Stimulated activated CD4-positive, alpha-beta T cell treated with anti-CD3 and anti-CD28 coated beads, TNF-alpha, amount 100 ng/mL, for 48 hours (primary cell): ENCODE data around the gene SMOC1.

ENCODE experiments used
- DNase-seq, 3 donors: peaks; one replicate each; pipeline ENCODE4 v3.0.0-alpha.2; 2020; ENCODE audit warnings: low read depth in 3 of 3

The SMOC1 gene

DNA sequence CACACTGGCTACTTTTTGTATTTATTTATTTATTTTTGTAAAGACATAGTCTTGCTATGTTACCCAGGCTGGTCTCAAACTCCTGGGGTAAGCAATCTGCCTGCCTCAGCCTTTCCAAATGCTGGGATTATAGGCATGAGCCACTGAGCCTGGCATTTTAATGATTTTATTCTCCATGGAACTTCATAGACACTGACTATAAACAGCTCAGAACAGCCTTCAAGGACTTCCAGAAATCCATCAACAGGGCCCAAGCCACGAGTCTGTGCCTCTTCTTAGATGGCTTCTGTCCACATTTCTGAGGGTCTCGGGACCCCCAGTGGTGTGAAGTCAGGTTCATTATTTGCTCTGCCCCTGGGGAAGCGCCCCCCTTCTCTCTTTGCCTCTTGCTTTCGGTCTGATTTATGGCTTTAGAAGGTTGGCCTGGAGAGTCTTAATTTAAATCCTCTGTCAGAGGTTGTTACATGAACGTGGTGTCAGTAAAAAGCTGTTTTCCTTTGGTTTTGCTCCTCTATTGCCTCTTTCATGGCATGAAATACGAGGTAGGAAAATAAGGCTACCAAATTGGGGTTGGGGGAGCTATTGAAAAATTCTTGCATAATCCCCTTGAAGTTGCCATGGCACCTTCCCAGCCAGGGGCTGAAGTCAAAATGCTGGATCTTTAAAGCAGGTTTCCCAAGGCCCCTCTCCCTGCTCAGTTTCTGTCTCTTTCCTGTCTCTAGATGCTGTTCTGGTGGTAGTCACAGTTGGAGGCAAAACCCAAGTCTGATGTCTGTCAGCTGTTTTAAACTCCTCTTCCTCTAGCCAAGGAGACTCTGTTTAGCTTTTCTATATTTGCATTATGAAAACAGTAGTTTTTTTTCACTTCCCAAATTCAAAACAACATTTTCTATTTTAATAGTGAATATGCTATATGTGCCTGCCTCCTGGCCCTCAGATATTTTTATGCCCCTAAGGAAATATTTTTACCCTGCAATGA, 129.4 kb downstream of the SMOC1 start:
- DNase-seq = no peak

DNA sequence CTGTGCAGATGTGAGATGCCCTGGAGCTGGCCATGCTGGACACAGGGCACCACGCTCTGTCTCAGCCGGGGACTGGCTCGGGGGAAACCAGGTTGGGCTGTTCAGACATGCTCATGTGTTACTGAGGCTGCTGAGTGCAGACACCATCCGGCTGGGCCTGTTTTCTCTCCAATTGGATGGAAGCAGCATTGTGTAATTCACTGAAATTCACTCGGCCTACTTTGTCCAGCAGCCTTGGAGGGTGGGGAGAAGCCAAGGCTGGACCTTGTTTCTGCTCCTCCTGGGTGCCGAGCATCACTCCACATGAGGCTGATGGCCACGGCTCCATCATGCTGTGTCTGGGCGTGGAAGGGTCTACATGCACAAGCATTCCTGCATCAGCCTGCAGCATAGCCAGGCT, 130.7 kb downstream of the SMOC1 start:
- DNase-seq = no peak

DNA sequence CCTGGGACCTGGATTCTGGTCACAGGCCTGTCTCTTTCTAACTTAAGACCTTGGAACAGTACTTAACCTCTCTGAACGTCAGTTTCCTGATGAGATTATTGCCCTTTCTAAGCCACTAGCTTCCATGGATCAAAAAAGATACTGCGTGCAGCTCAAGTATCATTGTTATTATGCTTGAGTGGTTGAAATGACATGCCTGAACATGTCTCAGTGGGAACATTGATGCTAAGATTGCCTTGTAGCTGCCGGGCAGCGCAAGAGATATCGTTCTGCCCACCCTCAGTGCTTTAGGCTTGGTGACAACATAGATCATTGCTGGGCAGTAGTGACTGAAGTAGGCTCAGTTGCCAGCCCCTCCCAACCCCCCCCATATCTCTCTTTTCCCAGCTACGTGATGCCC, 131.9 kb downstream of the SMOC1 start:
- no peak for DNase-seq

DNA sequence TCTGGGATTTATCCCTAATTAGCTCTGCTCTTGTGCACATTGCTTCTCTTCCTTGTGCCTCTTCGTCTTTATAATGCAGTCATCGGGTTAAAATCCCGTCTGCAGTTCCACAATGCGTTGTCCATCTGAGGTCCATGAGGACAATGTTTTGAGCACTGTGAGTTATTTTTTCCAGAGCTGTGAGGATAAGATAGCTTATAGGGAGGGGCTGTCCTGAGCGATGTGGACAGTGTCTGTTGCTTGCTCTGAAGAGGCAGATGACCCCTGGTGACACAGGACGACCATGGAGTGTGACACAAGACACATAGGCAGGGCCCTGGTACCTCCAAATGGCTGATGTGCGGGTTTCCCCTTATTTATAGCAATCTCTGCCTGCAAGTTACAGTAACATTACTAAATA, 132.5 kb downstream of the SMOC1 start:
- DNase-seq = no peak

DNA sequence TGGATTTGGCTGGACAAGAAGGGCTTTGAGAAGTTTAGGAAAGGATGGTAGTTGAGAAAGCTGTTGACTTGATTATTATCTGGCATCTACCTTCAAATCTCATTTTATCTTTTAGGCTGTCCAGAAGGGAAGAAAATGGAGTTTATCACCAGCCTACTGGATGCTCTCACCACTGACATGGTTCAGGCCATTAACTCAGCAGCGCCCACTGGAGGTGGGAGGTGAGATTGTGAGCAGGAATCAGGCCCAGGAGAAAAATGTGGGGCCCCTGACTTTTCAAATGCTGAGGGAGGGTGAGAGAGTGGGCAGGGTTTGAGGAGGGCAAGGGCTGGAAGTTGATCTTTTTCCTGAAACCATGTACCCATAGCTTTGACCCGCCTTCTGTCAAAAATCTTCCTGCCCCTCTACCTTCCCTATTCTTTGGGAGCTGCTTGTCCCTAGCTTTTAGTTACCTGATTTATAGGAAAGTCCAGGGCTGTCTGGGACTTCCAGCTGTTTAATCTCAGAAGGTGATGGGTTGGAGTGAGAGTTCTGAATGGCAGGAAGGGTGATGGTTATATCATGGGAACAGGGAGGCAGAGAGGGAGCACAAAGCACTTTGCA, 134.2 kb downstream of the SMOC1 start:
- DNase-seq = peak in 2 of 3 donors; percentile 20 to 30

DNA sequence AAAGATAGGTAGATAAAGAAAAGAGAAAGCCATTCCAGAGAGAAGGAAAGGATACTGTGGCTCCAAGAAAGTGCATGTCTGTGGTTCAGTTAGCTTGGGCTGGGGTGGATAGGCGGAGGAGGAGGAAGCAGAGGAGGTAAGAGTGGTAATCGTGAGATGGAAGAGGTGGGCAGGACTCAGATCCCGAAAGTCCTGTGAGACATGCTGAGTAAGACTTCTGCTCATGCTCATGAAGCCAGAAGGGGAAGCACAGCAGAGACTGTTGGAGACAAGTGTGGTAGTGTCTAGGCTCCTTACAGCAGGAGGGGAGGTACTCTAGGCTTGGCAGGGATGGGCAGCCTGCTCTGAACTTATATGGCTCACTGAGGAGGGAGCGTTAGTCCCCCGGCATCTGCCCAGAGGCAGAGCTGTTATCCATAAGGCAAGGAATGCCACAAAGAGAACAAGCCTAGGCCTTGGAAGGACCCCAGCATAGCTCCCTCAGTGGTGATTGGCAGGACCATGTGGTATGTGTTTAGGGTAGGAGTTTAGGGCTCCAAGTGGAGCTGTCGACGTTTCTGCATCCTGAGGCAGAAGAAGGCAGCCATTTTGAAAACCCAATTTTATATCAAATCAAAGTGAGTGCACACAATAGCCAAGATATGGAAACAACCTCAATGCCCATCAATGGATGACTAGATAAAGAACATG, 135.3 kb downstream of the SMOC1 start:
- no peak for DNase-seq

DNA sequence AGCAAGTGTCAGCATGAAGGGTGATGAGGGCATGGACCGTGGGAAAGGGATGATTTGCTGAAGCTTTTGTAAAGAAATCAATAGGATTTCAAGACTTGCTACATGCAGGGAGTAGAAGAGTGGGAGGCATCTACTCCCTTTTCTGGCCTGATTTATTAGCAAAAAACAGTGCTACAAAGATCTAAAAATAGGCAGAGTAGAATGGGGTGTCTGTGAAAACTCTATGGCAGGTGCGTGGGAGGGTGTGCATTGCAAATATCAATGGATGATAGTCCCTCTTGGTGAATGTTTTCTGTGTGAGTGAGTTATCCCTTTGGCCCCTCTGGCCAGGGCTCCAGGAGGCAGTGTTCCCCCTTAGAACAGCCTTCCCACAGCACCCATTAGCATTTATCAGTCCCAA, 139.0 kb downstream of the SMOC1 start:
- no peak for DNase-seq

DNA sequence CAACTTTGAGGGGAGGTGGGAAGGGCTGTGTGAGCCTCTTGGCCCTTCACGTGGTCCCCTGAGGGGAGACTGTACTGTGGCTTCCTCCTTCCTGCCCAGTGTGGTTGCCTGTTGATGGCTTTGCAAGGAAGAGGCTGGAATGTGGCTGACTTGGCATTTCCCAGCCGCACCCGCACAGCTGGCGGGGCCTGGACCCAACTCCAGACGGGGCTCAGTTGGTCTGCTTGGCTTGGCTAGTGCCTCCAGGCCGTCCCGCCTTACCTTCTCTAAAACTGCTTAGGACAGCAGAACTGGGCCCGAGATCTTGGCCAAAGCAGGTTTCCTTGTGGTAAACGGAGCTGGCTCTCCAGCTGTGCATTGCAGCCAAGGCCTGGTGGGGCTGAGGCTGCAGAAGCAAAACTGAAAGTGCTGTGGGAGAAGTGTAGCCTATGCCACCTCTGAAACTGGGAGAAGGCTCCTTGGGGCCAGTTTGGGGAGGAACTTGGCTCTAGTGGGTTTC, 139.5 kb downstream of the SMOC1 start:
- no peak for DNase-seq

DNA sequence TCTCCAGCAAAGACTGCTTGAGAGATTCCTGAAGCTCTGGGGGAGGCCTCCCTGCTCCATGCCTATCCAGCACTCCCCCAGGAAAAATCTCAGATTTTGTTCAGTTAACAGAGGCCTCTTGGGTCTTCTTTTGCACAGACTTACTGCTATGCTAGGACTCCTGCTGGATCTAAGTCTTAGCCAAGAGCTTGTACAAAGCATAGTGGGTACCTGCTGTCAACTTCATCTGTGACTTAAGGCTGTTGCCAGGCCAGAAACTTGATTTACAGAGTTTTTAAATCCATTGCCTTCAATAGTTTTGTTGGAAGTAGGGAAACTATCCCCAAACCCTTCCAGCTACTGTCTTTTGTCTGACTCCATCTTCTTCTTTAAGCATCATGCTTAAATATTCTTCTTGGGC, 140.5 kb downstream of the SMOC1 start:
- no peak for DNase-seq

DNA sequence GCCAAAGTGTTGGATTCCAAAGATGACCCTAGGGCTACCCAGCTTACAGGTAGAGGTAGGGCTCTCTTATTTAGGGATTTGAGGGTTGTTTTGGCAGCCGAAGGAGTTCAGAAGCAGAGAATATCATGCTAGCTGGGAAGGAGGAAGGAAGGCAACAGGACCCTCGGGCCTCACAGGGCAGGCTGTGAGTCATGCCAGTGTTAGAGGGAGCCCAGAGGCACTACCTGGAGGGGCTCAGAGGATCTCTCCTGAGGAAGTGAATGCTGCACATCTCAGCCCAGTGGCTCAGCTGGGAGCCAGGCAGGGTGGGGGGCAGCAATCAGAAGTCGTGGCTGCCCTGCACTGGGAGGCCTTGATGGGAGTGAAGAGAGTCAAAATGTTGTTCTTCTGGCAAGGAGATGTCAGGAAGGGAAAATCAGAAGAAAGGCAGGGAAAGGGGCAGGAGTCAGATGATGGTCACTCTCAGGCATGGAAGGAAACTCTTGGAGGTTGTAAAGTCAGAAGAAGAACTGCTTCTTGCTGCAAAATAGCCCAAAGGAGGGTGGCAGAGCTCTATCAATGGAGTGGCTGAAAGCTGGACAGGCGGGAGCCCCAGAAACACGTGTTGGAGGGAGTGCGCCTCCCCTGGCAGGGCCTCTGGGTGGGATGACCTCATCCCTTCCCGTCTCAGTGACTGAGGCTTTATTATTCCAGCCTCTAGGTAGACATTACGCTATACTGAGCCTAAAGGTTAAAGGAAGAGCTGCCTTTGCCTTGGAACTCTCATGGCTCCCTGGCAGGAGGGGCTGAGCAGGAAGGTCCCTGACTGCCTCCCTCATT, 141.3 kb downstream of the SMOC1 start:
- no peak for DNase-seq

DNA sequence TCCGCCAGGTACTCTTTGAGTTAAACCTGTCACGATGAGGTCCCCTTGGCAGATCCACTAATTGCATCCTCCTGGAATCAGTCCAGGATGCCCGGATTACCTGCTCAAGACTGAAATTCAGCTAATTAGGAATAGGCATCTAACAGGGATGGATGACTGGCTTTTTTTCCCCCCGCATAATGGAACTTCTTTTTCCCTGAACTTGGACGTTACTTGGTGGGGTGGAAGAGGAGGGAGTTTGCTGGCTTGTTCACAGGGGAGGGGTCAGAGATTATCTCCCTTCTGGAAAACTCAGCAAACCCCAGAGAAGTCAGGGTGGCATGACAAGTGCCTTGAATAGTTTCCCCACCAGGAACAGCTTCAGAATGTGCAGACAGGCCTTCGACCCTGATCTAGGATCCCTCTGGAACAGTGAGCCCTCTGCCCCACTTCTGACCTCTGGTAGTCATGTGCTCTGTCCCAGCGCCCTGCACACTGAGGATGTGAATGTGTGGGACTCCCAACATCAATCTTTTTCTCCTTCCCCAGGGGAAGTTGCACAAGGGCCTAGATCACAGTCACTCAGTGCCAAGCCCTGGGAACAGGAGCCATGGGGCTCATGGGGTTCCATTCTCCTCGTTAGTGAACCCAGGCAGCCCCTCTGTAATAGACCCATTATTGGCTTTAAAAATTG, 142.5 kb downstream of the SMOC1 start:
- DNase-seq = no peak

DNA sequence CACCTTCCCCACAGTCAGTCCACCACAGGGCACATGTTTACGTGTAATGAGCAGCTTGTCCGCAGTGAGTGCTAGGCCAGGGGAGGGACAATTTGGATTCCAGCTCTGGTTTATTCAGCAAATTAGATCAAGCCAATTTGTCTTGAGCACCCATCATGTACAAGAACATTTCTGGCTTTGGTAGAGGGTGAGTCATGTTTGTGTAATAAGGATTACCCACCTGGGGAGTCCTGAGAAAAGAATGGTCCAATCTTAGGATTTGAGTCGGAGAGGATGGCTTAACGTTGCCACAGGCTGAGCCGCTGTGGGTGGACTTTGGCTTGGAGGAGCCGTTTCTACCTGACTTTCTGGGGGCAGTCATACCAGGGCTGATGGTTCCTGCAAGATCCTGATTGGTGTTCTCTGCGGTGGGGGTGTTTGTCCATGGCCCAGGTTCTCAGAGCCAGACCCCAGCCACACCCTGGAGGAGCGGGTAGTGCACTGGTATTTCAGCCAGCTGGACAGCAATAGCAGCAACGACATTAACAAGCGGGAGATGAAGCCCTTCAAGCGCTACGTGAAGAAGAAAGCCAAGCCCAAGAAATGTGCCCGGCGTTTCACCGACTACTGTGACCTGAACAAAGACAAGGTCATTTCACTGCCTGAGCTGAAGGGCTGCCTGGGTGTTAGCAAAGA, 143.7 kb downstream of the SMOC1 start:
- DNase-seq = no peak

DNA sequence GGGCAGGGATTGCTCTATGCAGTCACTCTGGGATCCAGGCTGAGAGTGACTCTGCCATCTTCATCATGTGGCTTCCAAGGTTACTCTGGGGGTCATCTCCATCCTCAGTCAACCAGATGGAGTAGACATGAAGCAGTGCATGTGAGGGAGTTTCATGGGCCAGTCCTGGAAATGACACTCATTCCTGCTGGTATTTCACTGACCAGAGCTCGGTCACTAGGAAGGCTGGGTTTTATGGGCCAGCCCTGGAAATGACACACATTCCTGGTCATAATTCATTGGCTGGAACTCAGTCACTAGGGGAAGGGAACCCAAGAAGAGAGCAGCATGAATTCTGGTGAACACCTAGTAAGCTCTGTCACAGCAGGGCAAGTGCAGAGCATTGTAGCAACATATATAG, 144.7 kb downstream of the SMOC1 start:
- no peak for DNase-seq

DNA sequence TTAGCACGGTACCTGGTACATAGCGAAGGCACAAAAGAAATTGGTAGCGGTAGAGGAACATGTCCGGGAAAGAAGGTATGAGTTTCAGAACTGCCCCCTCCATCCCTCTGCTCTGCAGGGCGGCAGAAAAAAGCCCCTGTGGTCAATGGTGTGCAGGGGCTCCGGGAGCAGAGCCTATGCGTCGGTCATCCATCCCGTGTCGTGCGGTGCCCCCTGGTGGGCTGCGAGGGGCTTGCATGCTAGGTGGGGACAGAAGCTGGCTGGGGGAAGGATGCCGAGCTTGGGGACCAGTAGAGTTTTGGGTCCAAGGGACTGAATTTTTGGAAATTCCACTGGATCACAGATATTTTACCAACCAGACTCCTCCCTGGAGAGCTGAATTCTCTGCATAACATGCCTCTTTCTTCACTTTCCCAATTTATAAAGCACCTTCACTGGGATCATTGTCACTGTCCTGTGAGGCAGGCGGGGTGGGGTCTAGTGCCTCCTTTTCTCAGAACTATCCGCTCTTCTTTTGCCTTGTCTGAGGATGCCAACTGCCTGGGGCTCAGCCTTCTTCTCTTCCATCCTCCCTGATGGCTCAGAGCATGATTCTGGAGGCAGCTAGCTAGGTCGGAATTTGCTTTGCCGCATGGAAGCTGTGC, 148.7 kb downstream of the SMOC1 start:
- DNase-seq = peak; percentile 30 to 58 (median 46)

DNA sequence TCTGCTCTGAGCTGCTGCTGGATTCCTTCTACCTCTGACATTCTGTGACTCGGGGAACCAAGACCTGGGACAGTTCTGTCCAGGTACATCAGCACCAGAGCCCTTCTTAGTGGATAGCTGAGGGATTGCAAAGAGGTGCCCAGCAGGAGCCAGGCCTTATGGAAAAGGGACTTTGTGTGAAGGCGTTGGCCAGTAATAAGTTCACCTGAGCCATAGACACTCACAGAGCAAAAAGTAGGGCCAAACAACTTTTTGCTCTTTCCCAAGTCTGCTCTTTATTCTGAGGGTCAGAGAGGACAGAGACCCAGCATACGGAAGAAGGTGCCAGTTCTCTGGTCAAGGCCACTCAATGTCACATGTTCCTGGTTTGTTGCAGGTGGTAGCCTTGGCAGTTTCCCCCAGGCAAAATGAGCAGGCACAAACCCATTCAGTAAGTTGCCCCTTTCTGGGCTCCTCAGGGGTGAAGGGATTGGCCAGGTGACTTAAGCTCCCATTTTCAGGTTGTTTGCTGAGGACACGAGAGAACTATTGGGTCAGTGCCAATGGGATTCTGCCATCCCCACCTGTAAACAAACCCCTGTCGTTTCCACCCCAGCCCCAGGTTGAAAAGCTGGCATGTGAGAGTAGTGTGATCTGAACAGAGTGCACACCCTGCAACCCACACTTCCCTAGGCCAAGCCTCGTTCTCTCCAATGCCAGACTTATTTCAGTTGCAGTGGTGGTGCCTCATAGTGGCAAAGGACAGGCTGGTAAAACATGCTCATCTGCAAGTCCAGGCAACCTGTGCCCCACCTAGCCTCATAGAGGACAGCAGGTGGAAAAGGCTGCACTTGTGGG, 150.3 kb downstream of the SMOC1 start:
- no peak for DNase-seq

DNA sequence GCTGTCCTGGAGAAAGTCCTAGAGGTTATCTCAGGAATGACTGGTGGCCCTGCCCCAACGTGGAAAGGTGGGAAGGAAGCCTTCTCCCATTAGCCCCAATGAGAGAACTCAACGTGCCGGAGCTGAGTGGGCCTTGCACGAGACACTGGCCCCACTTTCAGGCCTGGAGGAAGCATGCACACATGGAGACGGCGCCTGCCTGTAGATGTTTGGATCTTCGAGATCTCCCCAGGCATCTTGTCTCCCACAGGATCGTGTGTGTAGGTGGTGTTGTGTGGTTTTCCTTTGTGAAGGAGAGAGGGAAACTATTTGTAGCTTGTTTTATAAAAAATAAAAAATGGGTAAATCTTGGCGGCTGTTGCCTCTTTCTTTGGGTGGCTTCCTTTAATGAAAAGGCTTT, 152.8 kb downstream of the SMOC1 start:
- DNase-seq = no peak

DNA sequence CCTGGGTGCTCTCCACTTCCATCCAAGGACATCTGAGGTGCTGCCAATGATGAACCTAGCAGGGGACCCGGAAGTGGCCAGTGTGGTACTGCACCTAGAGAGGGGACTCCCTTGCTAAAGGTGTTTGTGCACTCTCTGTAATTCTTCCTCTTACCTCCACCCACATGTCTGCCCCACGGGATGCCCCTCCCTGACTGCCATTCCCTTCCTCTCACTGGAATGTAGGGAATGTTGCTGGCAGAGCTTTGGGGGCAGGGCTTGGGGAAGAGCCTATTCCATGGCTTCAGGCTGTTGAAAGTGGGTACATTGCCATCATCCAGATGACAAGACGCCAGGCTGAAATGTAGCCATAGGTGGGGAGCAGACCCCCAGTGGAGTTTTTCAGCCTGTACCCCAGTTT, 153.2 kb downstream of the SMOC1 start:
- DNase-seq = no peak

DNA sequence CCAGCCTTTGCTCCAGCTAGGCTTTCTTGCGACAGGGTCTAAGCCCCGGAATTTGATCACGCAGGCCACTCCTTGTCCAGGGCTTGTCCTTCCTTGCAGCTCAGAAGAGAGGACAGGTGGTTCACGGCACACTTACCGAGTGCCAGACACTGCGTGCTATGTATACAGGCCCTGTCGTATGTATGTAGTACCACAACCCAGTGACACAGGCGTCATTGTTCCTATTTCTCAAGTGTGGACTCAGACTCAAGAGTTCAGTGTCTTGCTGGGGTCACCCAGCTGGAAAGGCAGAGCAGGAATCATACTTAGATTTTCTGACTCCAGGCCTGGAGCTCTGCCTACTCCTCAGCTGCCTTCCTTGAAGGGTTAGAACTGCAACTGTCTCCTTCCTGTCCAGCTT, 153.9 kb downstream of the SMOC1 start:
- no peak for DNase-seq

DNA sequence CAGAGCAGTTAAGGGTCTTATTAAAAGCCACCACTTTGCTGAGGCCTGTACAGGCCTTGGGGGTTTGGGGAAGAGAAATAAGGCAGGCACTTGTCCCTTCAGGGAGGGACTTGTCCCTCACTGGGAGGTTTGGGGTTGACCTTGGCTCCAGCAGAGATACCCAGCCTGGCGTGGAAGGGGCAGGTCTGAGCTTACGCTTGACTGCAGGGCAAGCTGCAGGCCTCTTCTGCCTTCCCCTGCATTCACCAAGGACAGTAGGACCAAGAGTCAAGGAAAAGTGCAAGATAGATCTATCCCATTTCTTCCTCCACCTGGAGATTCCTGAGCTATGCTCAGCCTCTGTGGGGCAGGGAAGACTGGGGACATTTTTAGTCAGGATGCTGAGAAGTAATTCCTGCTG, 154.3 kb downstream of the SMOC1 start:
- DNase-seq = no peak
